HCT116 (cell line): ENCODE results near the gene SLC5A10. TPM values are rescaled to one million over a fixed set of nuclear protein-coding genes. Genes with fewer than 3 reads are reported as not detected.

ENCODE experiments used
- ATAC-seq: fragments of 200-7000 bp; cut with Tn5 transposase; 2 replicates; pipeline ENCODE4 v1.9.1; 2020; ENCODE audit warnings: mild to moderate bottlenecking, moderate library complexity
- BruUV-seq: library from RNA; stranded (reverse); fragments of 400-500 nt; replicated peaks from 2 replicates; lab custom pipeline; 2021; lab: Mats Ljungman, UMichigan
- CTCF ChIA-PET: fragments of 300-600 bp; sonication (Branson Sonifier 250); formaldehyde crosslinking; loops from one replicate; lab custom pipeline; 2021; ENCODE audit warnings: antibody characterized with exemption; lab: Charles Lee
- POLR2A ChIA-PET: fragments of 300-600, 350-600 bp; sonication (Branson Sonifier 250); formaldehyde crosslinking; loops from one replicate; lab custom pipeline; 2021; ENCODE audit warnings: antibody characterized with exemption; lab: Charles Lee
- RAD21 ChIA-PET, 2 experiments: fragments of 300-600 bp; sonication (Branson Sonifier 250); formaldehyde crosslinking; loops; one replicate each; lab custom pipeline; 2023; ENCODE audit warnings: low total read pairs in 2 of 2; ENCODE audit not compliant: uncharacterized antibody in 2 of 2, unreplicated experiment in 2 of 2, low non-redundant PET in 1 of 2; lab: Charles Lee
- DNase-seq: peaks from one replicate; pipeline ENCODE4 v3.0.0-alpha.2; 2010; ENCODE audit warnings: low read depth, low spot score
- H2AFZ ChIP-seq: fragments of 200-600 bp; shearing (Covaris generic), sonication (generic); 2 replicates; pipeline ENCODE4 v1.6.1; 2017; ENCODE audit warnings: low read depth, mixed run types, mixed read lengths, antibody characterized with exemption, low read length; ENCODE audit not compliant: poor library complexity, severe bottlenecking
- H3K27ac ChIP-seq: 2 replicates; pipeline ENCODE4 v1.5.1; 2012; ENCODE audit warnings: low read depth, low read length
- H3K27me3 ChIP-seq: fragments of 200-600 bp; sonication (generic); 2 replicates; pipeline ENCODE4 v1.6.1; 2016; ENCODE audit warnings: mixed run types, low read length, mixed read lengths; ENCODE audit not compliant: insufficient read depth
- H3K36me3 ChIP-seq, 2 experiments: fragments of 200-500 bp in 1 of 2; fragments of 200-600 bp in 1 of 2; sonication (Bioruptor generic) in 1 of 2; sonication (generic) in 1 of 2; 2 replicates each; pipeline versions ENCODE4 v1.5.1 to v1.6.1; 2014 to 2016; ENCODE audit warnings: low read length in 2 of 2, inconsistent platforms in 1 of 2, mixed read lengths in 1 of 2, mixed run types in 1 of 2; ENCODE audit not compliant: insufficient read depth in 2 of 2, control insufficient read depth in 1 of 2
- H3K4me1 ChIP-seq, 2 experiments: fragments of 200-600 bp in 1 of 2; sonication (generic) in 1 of 2; 2 replicates each; pipeline versions ENCODE4 v1.5.1 to v1.6.1; 2012 to 2017; ENCODE audit warnings: low read length in 2 of 2, inconsistent platforms in 1 of 2, mild to moderate bottlenecking in 1 of 2, mixed read lengths in 1 of 2, mixed run types in 1 of 2, moderate library complexity in 1 of 2; ENCODE audit not compliant: insufficient read depth in 2 of 2, control insufficient read depth in 1 of 2
- H3K4me2 ChIP-seq: fragments of 200-600 bp; sonication (generic); 2 replicates; pipeline ENCODE4 v1.6.1; 2017; ENCODE audit warnings: mixed run types, low read length, mixed read lengths
- H3K4me3 ChIP-seq, 2 experiments: fragments of 200-600 bp in 1 of 2; sonication (generic) in 1 of 2; replicated peaks in 1 of 2; 2 replicates each; pipeline ENCODE4 v1.5.1; 2011 to 2016; ENCODE audit warnings: low read length in 2 of 2, control low read depth in 1 of 2, low read depth in 1 of 2, mild to moderate bottlenecking in 1 of 2, mixed read lengths in 1 of 2, mixed run types in 1 of 2
- H3K79me2 ChIP-seq: fragments of 200-600 bp; sonication (generic); 2 replicates; pipeline ENCODE4 v1.6.1; 2017; ENCODE audit warnings: mild to moderate bottlenecking, mixed run types, low read length, moderate library complexity, mixed read lengths; ENCODE audit not compliant: insufficient read depth
- H3K9ac ChIP-seq: fragments of 200-600 bp; sonication (generic); 2 replicates; pipeline ENCODE4 v1.6.1; 2016; ENCODE audit warnings: low read length, mixed read lengths
- H3K9me2 ChIP-seq: fragments of 200-600 bp; sonication (generic), shearing (Covaris generic); 2 replicates; pipeline ENCODE4 v1.6.1; 2017; ENCODE audit warnings: mixed run types, mild to moderate bottlenecking, moderate library complexity; ENCODE audit not compliant: insufficient read depth
- H3K9me3 ChIP-seq, 2 experiments: fragments of 200-500 bp in 1 of 2; fragments of 200-600 bp in 1 of 2; sonication (Bioruptor generic) in 1 of 2; sonication (generic) in 1 of 2; 2 replicates each; pipeline ENCODE4 v1.6.1; 2014 to 2017; ENCODE audit warnings: low read length in 2 of 2, mixed read lengths in 2 of 2, inconsistent platforms in 1 of 2, low read depth in 1 of 2, mild to moderate bottlenecking in 1 of 2, mixed run types in 1 of 2, moderate library complexity in 1 of 2; ENCODE audit not compliant: control insufficient read depth in 1 of 2, insufficient read depth in 1 of 2
- H4K20me1 ChIP-seq: fragments of 200-600 bp; sonication (generic), shearing (Covaris generic); 2 replicates; pipeline ENCODE4 v1.6.1; 2017; ENCODE audit warnings: mixed run types, mild to moderate bottlenecking, moderate library complexity; ENCODE audit not compliant: insufficient read depth
- CTCF ChIP-seq, 3 experiments: fragments of 200-600 bp in 1 of 3; sonication (generic) in 1 of 3; IDR thresholded peaks in 2 of 3; conservative IDR thresholded peaks in 1 of 3; 2 replicates each; pipeline ENCODE4 v1.5.1; 2012 to 2017; ENCODE audit warnings: low read depth in 2 of 3, low read length in 2 of 3, antibody characterized with exemption in 1 of 3, borderline replicate concordance in 1 of 3, control low read depth in 1 of 3, mild to moderate bottlenecking in 1 of 3, mixed read lengths in 1 of 3, mixed run types in 1 of 3, moderate library complexity in 1 of 3; ENCODE audit not compliant: insufficient read depth in 1 of 3
- ELF1 ChIP-seq: IDR thresholded peaks from 2 replicates; pipeline ENCODE4 v1.6.1; 2012; ENCODE audit warnings: low read depth, borderline replicate concordance
- EZH2phosphoT487 ChIP-seq: fragments of 200-600 bp; IDR thresholded peaks from 2 replicates; pipeline ENCODE4 v1.6.1; 2018; ENCODE audit warnings: antibody characterized with exemption, borderline replicate concordance
- FOSL1 ChIP-seq: IDR thresholded peaks from 2 replicates; pipeline ENCODE4 v1.6.1; 2012; ENCODE audit warnings: low read depth
- TCF7L2 ChIP-seq: IDR thresholded peaks from 2 replicates; pipeline ENCODE4 v1.7.0; 2011; ENCODE audit warnings: borderline replicate concordance, inconsistent platforms; ENCODE audit not compliant: insufficient read depth, insufficient read length; ENCODE audit errors: extremely low read depth
- ZFX ChIP-seq: fragments of 450-650 bp; IDR thresholded peaks from 2 replicates; pipeline ENCODE4 v1.6.1; 2017
- intact Hi-C: fragments of 100-400 bp; cut with micrococcal nuclease; formaldehyde crosslinking; loops from 2 replicates; pipeline ENCODE4 v1.10.0; 2022
- total RNA-seq: library from RNA; stranded (reverse); gene quantifications from one replicate; pipeline ENCODE4 v1.2.1, GENCODE V29; 2021; ENCODE audit not compliant: unreplicated experiment

Gene SLC5A10
- total RNA-seq, 1 experiment from 2014 or later, result not detected

GRCh38 chr17:18938692-18939023 is 13.3 kb upstream of the SLC5A10 start:
- H3K79me2 ChIP-seq, result no peaks in the 10 kb centered on the region
- no peaks in the 10 kb centered on the region for H3K9me3 ChIP-seq
- H2AFZ ChIP-seq, result no peak overlapping the region
- CTCF ChIA-PET, result interaction anchor here (1.4 kb wide), 1 partner anchor 23 kb away, joined by 3 read pairs; no protein-coding TSS in a partner anchor
- BruUV-seq, result no TSS peak
- H3K27me3 ChIP-seq, result 0 out of 2 replicates have a peak, but pooled peaks cover 4% of the 10 kb centered on the region
- no peaks in the 10 kb centered on the region for H3K4me1 ChIP-seq
- H3K27ac ChIP-seq, result no peak overlapping the region
- no peak for ATAC-seq
- no peaks in the 10 kb centered on the region for H3K9me2 ChIP-seq
- intact Hi-C loops, result no loop called here
- RAD21 ChIA-PET, result no interaction called here
- no peaks in the 10 kb centered on the region for H4K20me1 ChIP-seq
- POLR2A ChIA-PET, result no interaction called here
- H3K36me3 ChIP-seq, result no peaks in the 10 kb centered on the region
- no peak overlapping the region for H3K4me2 ChIP-seq
- H3K9ac ChIP-seq, result no peak overlapping the region
- DNase-seq, result no peak
- no peak for TF ChIP-seq EZH2phosphoT487
- TF ChIP-seq CTCF (IDR thresholded peaks at IDR 0.05 in 2 of 3, conservative IDR thresholded peaks at IDR 0.05 in 1 of 3; ENCODE audit: borderline replicate concordance in 1 of 3, insufficient read depth in 1 of 3, low read depth in 2 of 3, low read length in 2 of 3), result no peak
- no peak overlapping the region for H3K4me3 ChIP-seq

GRCh38 chr17:18944646-18945045 is 7.3 kb upstream of the SLC5A10 start:
- Histone ChIP-seq H3K79me2 (no peaks in the 10 kb centered on the region), H4K20me1 (no peaks in the 10 kb centered on the region), H3K4me1 (no peaks in the 10 kb centered on the region), H3K9me2 (no peaks in the 10 kb centered on the region), H2AFZ (no peak overlapping the region), H3K9me3 (no peaks in the 10 kb centered on the region), H3K4me2 (no peak overlapping the region), H3K4me3 (no peak overlapping the region), H3K9ac (no peak overlapping the region), H3K27me3 (0 out of 2 replicates have a peak, but pooled peaks cover 4% of the 10 kb centered on the region), H3K36me3 (no peaks in the 10 kb centered on the region), H3K27ac (no peak overlapping the region)
- RAD21 ChIA-PET, result no interaction called here
- CTCF ChIA-PET, result no interaction called here
- intact Hi-C loops, result no loop called here
- no peak for ATAC-seq
- TF ChIP-seq ZFX, result no peak
- no peak for TF ChIP-seq ELF1
- TF ChIP-seq FOSL1, result no peak
- TF ChIP-seq TCF7L2, result no peak
- no peak for DNase-seq
- BruUV-seq, result no TSS peak
- POLR2A ChIA-PET, result no interaction called here
